GM19025 (cell line): Measurements from ENCODE around the gene EXOC6B.

Source experiments
- ATAC-seq: cut with Tn5 transposase; IDR thresholded peaks from one replicate; pipeline ENCODE4 v1.9.1; 2021; ENCODE audit warnings: mild to moderate bottlenecking, low read depth, moderate library complexity; ENCODE audit not compliant: unreplicated experiment

EXOC6B gene

DNA sequence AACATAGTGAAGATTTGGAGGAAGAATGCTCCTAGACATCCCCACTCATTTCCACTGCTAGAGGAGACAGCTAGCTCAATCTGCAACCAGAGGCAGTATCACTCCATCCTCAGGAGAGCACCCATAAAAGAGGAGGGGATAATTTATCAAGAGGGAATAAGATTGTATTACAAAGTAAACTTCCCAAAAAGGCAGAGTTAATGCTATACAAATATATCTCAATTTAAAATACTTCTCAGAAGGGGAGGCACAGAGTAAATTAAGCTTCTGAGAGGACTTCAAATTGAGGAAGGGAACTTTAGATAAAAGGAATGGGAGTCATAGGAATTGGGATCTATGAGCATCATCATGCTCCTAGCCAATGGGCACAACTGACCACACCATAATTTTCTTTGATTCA is 29.1 kb downstream of the EXOC6B start:
- no peak for ATAC-seq

DNA sequence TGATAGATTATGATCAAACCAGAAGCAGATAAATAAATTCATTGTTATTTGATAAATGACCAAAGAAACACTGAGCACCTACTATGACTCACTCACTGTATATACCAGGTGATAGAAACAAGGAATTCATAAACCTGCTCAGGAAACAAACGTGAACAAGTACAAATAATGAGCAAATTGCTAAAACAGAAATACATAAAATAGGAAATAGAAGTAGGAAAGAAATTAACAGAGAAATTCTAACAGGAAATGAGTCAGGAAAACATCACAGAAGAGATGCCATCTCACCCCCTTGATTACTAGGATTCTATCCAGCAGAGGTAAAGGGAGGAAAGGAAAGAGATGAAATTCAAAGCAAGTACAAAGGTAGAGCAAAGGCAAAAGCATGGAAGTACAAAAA is 31.3 kb downstream of the EXOC6B start:
- ATAC-seq, result no peak

DNA sequence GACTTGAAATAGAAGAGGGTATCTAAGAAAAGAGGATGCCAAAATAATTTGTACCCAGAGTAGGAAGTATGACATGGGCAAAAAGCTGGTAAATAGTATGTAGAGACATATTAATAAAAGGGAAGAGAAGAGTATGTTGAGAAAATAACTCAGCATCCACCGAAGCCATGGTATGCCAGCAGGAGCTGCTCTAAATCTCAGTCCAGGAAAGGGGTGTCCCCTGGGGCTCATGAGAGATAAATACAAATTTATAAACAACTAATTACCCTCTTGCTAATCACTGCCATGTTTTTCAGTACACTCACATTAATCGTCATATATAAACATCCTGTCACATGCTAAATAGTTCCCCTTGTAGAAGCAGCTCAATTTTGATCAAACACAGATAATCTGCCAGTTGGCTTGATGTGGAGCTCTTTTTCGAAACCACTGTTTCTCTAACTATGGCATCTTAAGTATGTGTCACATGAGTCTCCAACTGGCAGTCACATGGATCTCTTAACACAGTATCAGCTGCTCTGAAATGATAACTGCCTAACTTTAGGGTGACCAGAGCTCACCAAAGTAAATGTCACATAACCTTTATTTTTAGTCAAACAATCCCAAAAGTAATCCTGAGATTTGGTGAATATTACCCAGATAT is 31.9 kb downstream of the EXOC6B start:
- no peak for ATAC-seq

- no peak for ATAC-seq
Observed at GRCh38 chr2:72789241-72789640, 36.6 kb downstream of the EXOC6B start.

DNA sequence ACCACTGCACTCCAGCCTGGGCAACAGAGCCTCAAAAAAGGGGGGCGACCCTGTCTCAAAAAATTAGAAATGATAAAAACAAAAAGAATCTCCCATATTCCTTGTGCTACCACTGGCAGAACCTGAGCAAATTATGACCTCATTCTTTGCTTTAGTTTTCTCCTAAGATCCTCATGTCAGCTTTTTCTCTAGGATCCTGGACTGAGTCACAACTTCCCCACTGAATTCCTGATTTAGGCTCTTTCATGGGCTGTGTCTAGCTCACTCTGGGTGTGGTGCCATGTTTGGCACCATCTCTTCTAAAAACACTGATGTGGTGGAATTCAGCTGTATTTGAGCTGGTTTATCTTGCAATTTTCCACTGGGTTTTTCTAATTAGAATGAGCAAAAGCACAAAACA is 37.1 kb downstream of the EXOC6B start:
- no peak for ATAC-seq

- ATAC-seq, result no peak
Observed at GRCh38 chr2:72785517-72785916, 40.3 kb downstream of the EXOC6B start.

- no peak for ATAC-seq
Observed at GRCh38 chr2:72782520-72782919, 43.3 kb downstream of the EXOC6B start.

DNA sequence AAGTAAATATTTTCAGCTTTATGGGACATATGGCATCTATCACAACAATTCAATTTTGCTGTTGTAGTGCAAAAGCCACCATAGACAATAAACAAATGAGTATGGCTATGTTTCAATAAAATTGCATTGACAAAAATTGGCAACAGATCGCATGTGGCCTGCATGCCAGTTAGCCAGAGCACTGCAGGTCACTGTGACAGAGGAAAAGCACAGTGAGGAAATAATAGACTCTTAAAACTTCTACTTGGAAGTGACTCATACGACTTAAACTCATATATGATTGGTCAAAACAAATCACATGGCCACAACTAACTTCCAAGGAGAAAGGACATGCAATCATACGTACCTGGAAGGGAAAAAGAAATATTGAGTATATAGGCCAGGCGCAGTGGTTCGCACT is 44.4 kb downstream of the EXOC6B start:
- no peak for ATAC-seq

GRCh38 chr2:72780477-72780876 is 45.4 kb downstream of the EXOC6B start:
- no peak for ATAC-seq

DNA sequence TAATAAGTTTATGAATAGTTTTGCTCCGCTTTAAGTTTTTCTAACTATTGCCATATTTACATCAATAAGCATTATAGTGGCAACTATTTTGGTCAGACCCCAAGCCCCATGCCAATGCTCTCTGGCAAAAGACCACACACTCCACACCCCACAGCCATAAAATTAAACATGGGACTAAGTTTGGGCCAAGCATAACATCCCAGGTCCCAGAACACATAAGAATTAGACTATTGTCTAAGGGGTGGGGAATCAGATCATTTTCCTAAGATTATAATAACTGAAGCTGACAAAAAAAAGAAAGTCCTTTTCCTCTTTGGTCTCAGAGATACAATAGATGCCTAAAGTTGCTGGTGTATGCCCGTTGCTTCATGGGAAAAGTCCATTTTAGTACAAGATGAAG is 46.3 kb downstream of the EXOC6B start:
- ATAC-seq, result no peak

DNA sequence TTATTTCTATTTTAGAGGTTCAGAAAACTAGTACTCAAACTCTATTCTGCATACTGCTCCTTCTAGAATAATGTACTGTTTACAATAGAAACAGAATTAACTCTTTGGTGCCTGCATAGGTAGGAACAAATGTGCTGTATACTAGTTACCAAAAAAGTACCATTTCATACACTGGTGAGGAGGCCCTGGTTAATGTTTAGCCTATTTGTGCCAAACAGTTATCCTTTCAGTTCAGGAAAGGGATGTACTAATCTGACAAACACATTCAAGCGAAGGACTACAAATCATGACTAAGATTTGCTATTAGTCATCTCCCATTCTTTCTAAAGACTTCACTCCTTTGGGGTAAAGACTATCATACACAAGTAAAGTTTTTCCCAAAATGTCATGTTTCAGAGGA is 47.4 kb downstream of the EXOC6B start:
- no peak for ATAC-seq

DNA sequence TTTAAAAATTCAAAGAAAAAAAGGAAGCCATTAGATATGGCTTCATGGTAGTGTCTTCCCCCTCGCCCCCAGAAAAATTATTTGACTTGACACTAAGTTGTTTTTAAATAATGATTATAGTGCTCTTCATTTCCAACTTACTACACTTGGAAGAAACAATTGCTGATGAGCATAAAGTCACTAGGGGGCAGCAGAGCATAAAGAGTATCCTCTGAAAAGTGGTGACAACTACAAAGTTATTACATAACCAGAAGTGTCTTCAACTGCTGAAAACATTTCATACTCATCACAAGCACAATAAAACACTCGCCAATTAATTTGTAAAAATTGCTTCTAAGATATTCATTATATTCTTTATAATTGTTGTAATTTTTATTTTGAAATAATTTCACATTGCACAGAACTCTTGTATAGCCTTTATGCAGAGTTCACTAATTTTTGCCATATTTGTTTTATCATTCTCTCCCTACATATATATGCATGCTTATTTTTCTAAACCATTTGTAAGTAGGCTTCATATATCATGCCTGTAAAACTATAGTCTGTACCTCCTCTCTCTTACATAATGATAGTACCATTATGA is 54.9 kb downstream of the EXOC6B start:
- ATAC-seq, result peak; percentile 53

DNA sequence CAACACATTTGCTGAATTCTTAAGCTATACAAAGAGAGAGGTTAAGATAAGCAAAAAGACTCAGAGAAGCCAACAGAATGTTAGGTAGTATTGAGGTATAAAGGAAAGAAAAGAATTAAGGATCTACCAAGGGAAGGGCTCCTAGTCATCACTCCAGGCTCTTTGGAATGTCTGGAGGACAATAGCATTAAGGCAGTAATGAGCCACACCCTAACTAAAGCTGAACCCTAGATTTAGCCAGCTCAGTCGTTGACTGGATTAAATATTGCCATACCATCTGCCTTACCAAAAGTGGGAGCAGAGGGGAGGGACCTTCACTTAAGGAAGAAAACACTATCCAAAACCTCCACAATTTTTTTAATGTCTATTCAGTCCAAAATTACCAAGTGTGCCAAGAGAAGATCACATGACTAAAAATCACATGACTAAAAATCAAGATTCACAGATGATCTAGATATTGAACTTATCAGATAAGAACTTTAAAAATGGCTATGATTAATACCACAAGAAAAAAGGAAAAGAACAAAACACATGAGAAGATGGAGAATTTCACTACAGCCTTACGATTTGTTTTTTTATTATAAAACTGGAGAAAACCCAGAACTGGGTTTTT is 59.7 kb downstream of the EXOC6B start:
- no peak for ATAC-seq

- no peak for ATAC-seq
Observed at GRCh38 chr2:72762276-72762675, 63.6 kb downstream of the EXOC6B start.

GRCh38 chr2:72759755-72760154 is 66.1 kb downstream of the EXOC6B start:
- ATAC-seq, result no peak

DNA sequence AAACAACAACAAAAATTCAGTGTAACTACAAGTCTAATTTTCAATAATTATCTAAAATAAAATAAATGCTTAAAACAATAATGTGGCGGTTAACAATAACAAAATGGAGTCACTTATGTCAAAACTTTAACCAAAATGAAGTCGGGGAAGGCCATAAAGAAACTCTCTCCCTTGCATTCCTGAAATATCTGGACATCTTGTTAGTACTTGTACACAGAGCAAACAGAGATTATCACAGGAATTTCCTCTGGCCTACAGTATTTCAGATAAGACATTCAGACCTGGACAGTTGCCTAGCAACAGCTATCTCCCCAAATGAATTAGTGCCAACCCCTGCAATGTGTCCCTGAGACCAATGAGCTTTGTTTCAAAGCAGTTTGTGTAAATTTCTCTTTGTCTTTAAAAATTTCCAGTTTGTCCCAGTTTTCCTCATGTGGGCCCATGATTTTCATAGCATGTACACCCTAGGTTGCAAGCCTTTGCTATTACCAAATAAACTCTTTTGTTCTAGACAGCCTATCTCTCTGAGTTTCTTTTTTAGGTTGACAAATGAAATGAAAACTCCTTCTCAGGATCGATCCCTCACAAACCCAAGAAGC is 68.6 kb downstream of the EXOC6B start:
- no peak for ATAC-seq

DNA sequence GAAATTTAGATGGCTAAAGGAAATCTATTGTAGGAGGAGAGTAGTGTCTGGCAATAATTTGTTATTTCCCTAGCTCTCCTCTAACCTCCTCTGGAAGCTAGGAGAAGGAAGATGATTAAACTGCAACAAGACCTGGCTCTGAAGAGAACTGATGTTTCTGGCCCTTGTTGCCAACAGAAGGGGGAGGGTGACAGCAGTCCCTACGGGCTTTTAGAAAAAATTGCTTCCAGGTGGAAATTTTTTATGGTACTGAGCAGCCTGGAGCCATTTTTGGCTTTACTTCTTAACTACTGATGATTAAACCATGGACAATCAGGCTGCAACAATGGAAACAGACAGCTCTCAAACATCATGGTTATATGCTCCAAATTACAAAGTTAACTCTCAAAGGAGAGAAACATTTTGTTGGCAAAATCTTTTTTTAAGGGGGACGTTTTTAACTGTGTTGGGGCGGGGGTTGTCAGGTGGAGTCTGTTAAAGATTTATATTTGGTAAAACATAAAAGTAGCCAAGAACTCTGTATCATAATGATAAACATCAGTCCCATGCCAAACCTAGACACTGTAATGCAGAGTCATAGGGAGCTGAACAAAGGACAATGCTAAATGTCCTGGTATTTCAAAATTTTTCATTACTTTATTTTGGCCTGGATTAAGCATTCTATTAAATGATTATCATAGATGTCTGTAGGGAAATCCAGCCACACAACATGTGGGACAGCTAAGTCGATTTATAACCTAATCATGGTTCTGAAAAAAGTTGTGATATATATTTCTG is 70.0 kb downstream of the EXOC6B start:
- ATAC-seq, result no peak

DNA sequence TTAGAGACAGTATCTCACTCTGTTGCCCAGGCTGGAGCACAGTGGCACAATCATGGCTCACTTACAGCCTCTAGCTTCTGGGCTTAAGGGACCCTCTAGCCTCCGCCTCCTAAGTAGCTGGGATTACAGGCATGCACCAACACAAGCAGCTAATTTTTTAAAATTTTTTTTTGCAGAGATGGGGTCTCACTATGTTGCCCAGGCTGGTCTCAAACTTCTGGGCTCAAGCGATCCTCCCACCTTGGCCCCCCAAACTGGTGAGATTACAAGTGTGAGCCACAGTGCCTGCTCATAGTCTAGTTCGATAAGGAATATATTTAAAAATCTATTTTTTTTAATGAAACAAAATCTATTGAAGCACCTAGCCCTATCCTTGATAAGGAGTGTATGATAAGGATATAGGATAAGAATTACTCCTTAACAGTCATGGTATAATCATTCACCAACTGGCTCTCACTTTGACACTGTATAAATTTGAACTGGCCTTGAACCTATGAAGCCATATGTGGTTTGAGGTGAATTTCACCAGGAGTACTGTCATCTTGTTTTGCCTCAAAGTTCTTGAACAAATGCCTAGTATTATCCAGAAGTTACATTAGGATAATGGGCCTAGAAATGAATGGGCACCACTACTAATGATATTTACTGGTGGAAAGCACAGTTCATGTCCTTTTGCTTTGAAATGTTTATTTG is 71.1 kb downstream of the EXOC6B start:
- ATAC-seq, result no peak

- no peak for ATAC-seq
Observed at GRCh38 chr2:72750977-72751639, 74.7 kb downstream of the EXOC6B start.

DNA sequence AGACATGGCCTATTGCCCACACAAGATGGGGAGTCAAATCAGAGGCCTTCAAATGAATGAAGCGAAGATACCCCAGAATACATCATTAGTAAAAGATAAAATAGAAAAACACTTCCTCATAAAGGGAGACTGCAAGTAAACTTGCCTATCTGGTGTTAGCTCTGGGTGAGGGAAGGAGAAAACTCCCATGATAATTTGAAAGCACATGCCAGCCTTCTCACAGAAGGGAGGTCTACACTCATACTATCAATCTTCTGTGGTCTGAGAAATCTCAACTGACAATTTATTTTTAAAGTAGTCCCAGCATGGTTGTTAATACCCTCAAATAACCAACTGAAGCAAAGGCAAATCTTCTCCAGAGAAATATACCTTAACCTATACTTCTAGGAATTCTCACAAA is 75.4 kb downstream of the EXOC6B start:
- ATAC-seq, result no peak
